Activated naive CD4-positive, alpha-beta T cell treated with anti-CD3 and anti-CD28 coated beads, Interleukin-2, amount 50 U/mL, for 24 hours (primary cell): ENCODE results near the gene EYS.

ENCODE experiments used
- H3K27ac Mint-ChIP-seq: one replicate; pipeline ENCODE4 v1.8.0; 2021; ENCODE audit warnings: mild to moderate bottlenecking, mixed read lengths
- H3K27me3 Mint-ChIP-seq: one replicate; pipeline ENCODE4 v1.8.0; 2021; ENCODE audit warnings: mixed read lengths
- H3K36me3 Mint-ChIP-seq: one replicate; pipeline ENCODE4 v1.8.0; 2021; ENCODE audit warnings: mixed read lengths
- H3K4me1 Mint-ChIP-seq: one replicate; pipeline ENCODE4 v1.8.0; 2021; ENCODE audit warnings: mixed read lengths
- H3K4me3 Mint-ChIP-seq: one replicate; pipeline ENCODE4 v1.8.0; 2021; ENCODE audit warnings: mild to moderate bottlenecking, mixed read lengths
- H3K9me3 Mint-ChIP-seq: one replicate; pipeline ENCODE4 v1.8.0; 2021; ENCODE audit warnings: mixed read lengths

Gene EYS

GRCh38 chr6:64224819-64225218, 1482.2 kb downstream of the EYS start:
- Mint-ChIP-seq H3K36me3 (no peaks in the 10 kb centered on the region), H3K4me1 (no peaks in the 10 kb centered on the region), H3K4me3 (no peak overlapping the region), H3K9me3 (no peaks in the 10 kb centered on the region), H3K27me3 (no peaks in the 10 kb centered on the region), H3K27ac (no peak overlapping the region)

- H3K27ac Mint-ChIP-seq: no peak overlapping the region
- H3K36me3 Mint-ChIP-seq: no peaks in the 10 kb centered on the region
- no peaks in the 10 kb centered on the region for H3K4me1 Mint-ChIP-seq
- H3K27me3 Mint-ChIP-seq: no peaks in the 10 kb centered on the region
- no peak overlapping the region for H3K4me3 Mint-ChIP-seq
- H3K9me3 Mint-ChIP-seq: no peaks in the 10 kb centered on the region
These were observed 1485.2 kb downstream of the EYS start for GRCh38 chr6:64221776-64222175.

DNA sequence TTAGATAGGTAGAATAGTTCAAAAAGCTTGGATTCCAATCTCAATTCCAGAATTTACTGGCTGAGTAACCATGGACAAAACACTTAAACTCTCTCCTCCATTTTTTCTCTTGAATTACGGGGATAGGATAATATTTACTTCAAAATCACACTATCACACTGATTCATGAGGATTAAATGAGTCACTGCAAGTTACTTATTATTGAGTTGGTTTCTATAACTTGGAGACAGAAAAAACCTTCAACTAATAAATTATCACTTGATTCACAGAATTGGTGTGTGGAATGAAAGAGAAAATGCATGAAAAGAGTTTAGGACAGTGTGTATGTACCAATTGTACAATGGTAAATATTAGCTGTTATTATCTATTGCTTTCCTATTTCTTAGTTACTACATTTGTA, 1486.2 kb downstream of the EYS start:
- no peaks in the 10 kb centered on the region for H3K9me3 Mint-ChIP-seq
- no peak overlapping the region for H3K4me3 Mint-ChIP-seq
- no peaks in the 10 kb centered on the region for H3K27me3 Mint-ChIP-seq
- no peaks in the 10 kb centered on the region for H3K36me3 Mint-ChIP-seq
- no peak overlapping the region for H3K27ac Mint-ChIP-seq
- H3K4me1 Mint-ChIP-seq: no peaks in the 10 kb centered on the region

DNA sequence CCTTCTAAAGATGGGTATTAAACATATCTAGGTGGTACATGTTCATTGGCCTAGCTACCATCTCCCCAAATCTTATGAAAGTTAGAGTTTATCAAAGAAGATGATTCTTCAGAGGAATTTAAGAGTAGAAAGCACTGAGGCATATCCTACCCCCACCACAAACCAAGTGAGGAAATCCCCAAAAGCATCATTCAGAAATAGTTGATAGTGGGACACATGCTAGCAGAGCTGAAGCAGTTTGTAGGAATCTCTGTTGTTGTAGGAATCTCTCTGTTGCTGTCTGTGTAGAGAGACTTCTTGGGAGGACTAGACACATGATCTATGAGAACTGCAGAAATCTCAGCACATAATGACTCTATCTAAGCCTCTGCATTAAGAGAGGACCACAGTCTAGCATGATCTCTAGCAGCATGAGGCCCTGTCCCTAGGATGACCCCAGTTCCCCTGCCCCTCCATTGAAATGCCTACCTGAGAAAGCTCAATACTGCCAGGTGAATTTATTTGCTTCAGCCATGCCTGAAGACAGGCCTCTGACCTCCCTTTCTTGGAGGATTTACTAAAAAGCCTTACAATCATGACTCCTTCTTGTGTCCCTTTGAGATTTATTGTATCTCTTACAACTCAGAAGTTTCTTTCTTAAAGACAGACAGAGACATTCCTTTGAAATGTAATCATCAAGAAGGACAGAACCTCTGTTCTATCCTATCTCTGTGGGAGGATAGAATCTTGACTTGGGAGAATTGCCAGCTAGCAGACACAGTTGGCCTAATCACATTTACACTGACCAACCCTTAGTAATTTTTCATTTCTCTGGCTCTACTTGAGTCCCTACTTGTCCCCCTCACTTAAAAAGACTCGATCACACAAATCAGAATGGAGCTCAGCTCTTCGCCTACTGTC, 1489.1 kb downstream of the EYS start:
- Mint-ChIP-seq H3K9me3 (no peaks in the 10 kb centered on the region), H3K36me3 (no peaks in the 10 kb centered on the region), H3K4me3 (no peak overlapping the region), H3K4me1 (no peaks in the 10 kb centered on the region), H3K27me3 (no peaks in the 10 kb centered on the region), H3K27ac (no peak overlapping the region)

DNA sequence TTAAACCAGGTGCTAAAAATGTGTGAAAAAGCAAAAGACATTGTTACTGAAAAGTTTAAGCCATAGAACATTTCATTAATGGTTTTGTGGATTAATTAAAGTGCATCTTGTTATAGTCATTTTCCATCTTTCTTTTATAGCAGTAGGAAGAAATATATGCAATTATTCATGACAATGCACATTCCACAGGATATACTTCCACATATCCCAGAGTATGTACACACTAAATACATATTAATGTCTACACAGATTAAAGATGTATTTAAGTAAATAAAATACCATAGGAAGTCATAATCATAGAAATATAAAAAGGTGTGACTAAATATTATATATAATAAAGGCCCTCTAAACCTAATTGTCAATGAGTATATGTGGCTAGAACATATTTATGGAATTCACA, 1492.7 kb downstream of the EYS start:
- no peak overlapping the region for H3K27ac Mint-ChIP-seq
- no peaks in the 10 kb centered on the region for H3K27me3 Mint-ChIP-seq
- H3K9me3 Mint-ChIP-seq: no peaks in the 10 kb centered on the region
- no peak overlapping the region for H3K4me3 Mint-ChIP-seq
- no peaks in the 10 kb centered on the region for H3K4me1 Mint-ChIP-seq
- H3K36me3 Mint-ChIP-seq: no peaks in the 10 kb centered on the region

DNA sequence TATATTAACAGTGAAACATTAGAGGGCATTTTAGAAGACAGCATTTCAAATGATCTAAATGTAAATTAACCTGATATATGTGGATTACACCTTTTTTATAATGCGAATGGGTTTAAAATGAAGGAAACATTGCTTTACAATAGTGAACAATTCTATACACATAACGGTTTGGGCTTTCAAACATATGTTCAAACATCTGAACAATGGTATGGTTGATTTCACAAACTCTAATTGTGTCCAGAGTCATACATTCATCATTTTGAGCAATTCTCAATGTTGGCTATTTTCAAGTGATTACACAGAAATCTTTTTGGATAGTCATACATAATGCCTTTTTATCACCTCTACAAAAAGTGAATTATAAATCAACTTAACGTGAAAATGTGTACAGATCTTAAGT, 1493.3 kb downstream of the EYS start:
- H3K27ac Mint-ChIP-seq: no peak overlapping the region
- H3K4me1 Mint-ChIP-seq: no peaks in the 10 kb centered on the region
- no peaks in the 10 kb centered on the region for H3K36me3 Mint-ChIP-seq
- no peaks in the 10 kb centered on the region for H3K27me3 Mint-ChIP-seq
- no peak overlapping the region for H3K4me3 Mint-ChIP-seq
- H3K9me3 Mint-ChIP-seq: no peaks in the 10 kb centered on the region

DNA sequence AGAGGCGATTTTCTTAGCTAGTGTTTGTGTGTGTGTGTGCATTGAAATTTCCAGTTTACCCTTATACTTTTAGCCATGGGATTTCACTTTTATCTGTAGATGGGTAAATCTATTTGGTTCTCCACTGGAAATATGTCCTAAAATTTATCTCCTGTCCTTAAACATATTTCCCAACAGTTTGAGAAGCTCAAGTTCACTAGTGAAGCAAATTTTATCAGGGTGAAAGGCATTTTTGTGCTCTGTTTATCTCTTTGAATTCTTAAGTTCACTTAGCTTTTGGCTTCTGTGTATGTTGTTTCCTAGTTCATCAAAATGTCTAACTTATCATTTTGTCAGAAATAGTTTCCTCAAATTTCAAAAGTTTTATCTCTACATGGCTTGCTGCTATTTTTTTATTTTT, 1509.8 kb downstream of the EYS start:
- H3K27me3 Mint-ChIP-seq: no peaks in the 10 kb centered on the region
- peaks cover 9% of the 10 kb centered on the region for H3K9me3 Mint-ChIP-seq
- no peaks in the 10 kb centered on the region for H3K4me1 Mint-ChIP-seq
- H3K27ac Mint-ChIP-seq: no peak overlapping the region
- H3K4me3 Mint-ChIP-seq: no peak overlapping the region
- no peaks in the 10 kb centered on the region for H3K36me3 Mint-ChIP-seq

GRCh38 chr6:64186592-64186991, 1520.4 kb downstream of the EYS start:
- Mint-ChIP-seq H3K27me3 (no peaks in the 10 kb centered on the region), H3K4me3 (no peak overlapping the region), H3K4me1 (no peaks in the 10 kb centered on the region), H3K9me3 (no peaks in the 10 kb centered on the region), H3K27ac (no peak overlapping the region), H3K36me3 (no peaks in the 10 kb centered on the region)

DNA sequence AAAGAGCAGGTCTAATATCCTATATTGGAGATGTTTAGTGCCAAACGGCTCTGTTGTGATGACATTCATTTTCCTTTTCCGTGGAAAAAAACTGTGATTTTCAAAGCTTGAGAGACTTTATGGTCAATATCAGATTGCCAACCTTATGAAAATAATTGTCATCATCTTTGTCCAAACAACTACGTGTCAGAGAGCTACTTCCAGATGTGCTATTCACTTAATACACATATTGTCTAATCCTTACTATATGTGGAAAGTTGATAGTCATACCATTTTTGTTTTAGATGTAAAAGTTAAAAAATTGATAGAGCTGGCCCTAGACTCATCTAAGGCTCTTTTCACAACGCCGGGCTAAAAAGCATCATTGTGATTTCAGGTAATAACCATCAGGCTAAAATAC, 1521.4 kb downstream of the EYS start:
- Mint-ChIP-seq H3K27me3 (no peaks in the 10 kb centered on the region), H3K36me3 (no peaks in the 10 kb centered on the region), H3K4me3 (no peak overlapping the region), H3K4me1 (no peaks in the 10 kb centered on the region), H3K9me3 (no peaks in the 10 kb centered on the region), H3K27ac (no peak overlapping the region)

DNA sequence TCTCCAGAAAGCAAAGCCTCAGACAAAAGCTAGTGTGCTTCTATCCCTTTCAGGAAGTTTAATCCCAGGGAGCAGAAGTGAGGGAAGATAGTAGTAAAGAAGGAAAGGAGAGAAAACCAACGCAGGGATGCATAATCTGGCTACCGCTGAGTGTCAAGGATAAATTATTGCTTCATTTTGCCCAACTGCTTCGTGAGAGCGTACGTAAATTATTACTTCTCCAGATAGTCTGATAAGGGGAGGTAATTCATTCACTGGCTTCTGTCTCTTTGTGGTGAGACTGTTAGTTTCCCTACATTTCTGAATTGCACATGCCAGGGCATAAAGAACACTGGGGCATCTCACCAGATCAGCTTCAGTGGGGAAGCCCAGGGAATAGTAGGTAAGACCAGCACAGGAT, 1531.7 kb downstream of the EYS start:
- Mint-ChIP-seq H3K9me3 (no peaks in the 10 kb centered on the region), H3K27me3 (no peaks in the 10 kb centered on the region), H3K4me3 (no peak overlapping the region), H3K27ac (no peak overlapping the region), H3K4me1 (no peaks in the 10 kb centered on the region), H3K36me3 (no peaks in the 10 kb centered on the region)

DNA sequence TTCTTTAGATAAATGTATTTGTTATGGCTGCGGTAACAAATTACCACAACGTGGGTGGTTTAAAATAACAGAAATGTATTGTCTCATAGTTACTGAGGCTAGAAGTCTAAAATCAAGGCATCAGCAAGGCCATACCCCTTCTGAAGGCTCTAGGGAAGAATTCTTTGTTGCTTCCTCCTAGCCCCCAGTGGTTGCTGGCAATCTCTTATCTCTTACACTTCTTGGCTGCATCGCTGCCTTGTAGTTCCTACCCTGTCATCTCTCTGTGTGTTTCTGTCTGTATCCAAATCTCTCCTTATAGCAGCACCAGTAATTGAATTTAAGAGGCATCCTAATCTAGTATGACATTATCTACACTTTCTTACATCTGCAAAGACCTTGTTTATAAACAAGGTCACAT, 1536.7 kb downstream of the EYS start:
- no peaks in the 10 kb centered on the region for H3K4me1 Mint-ChIP-seq
- H3K9me3 Mint-ChIP-seq: no peaks in the 10 kb centered on the region
- H3K27ac Mint-ChIP-seq: no peak overlapping the region
- H3K4me3 Mint-ChIP-seq: no peak overlapping the region
- H3K27me3 Mint-ChIP-seq: no peaks in the 10 kb centered on the region
- no peaks in the 10 kb centered on the region for H3K36me3 Mint-ChIP-seq

DNA sequence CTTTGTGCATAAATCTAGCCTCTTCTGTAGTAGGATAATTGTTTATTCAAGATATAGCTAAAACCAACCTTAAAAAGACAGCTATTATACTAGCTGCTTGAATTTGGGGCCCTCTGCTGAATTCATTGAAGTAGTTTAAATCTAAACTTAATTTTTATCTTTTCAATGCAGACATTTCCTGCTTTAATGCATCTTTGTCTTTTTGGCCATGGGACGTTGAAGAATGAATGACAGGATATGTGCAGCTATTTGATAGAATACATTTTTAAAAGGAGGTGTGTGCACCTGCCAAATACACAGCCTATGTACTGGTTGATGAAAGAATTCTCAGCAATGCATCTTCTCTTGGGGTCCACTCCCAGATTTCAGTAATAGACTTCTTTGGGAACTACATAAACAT, 1546.5 kb downstream of the EYS start:
- Mint-ChIP-seq H3K27ac (no peak overlapping the region), H3K27me3 (no peaks in the 10 kb centered on the region), H3K36me3 (no peaks in the 10 kb centered on the region), H3K4me3 (no peak overlapping the region), H3K4me1 (no peaks in the 10 kb centered on the region), H3K9me3 (no peaks in the 10 kb centered on the region)

DNA sequence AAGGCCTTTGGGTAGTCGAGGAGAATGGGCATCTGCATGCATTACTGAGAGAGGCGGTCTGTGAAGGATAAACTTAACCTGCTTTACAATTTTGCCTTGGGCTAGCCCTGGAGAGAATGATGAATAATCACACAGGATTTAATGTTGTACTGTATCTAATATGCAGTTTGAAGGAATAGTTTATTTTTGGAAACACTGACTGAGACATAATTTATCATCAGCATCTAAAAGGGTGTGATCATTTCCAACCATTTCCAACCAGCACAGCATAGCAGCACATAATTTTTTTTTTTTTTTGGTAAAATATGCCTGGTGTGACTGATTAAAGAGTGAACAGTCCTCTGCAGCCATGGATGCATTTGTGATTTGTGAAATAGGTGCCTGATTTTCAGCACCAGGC, 1552.0 kb downstream of the EYS start:
- no peaks in the 10 kb centered on the region for H3K9me3 Mint-ChIP-seq
- H3K27me3 Mint-ChIP-seq: no peaks in the 10 kb centered on the region
- H3K4me3 Mint-ChIP-seq: no peak overlapping the region
- no peak overlapping the region for H3K27ac Mint-ChIP-seq
- no peaks in the 10 kb centered on the region for H3K36me3 Mint-ChIP-seq
- no peaks in the 10 kb centered on the region for H3K4me1 Mint-ChIP-seq

GRCh38 chr6:64146876-64147275, 1560.2 kb downstream of the EYS start:
- H3K27ac Mint-ChIP-seq: no peak overlapping the region
- H3K27me3 Mint-ChIP-seq: no peaks in the 10 kb centered on the region
- H3K9me3 Mint-ChIP-seq: no peaks in the 10 kb centered on the region
- H3K36me3 Mint-ChIP-seq: no peaks in the 10 kb centered on the region
- no peaks in the 10 kb centered on the region for H3K4me1 Mint-ChIP-seq
- no peak overlapping the region for H3K4me3 Mint-ChIP-seq

DNA sequence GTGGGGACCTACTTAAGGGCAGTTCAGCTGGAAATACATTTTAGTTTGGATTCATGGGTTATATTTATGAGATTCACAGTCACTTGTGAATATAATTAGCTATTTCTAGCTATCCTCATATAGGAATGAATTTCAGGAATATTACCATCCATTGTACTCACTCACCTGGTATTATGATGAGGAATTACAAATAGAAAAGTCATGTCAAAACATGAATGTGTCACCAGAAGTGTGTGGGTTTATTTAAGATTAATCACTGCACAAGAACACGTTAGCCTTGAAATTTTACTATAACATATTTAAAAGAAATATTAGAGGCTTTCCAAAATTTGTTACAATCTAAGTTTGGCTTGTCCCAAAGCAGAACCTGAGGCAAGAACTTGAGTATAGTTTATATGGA, 1560.9 kb downstream of the EYS start:
- H3K4me1 Mint-ChIP-seq: no peaks in the 10 kb centered on the region
- H3K27ac Mint-ChIP-seq: no peak overlapping the region
- H3K27me3 Mint-ChIP-seq: no peaks in the 10 kb centered on the region
- H3K36me3 Mint-ChIP-seq: no peaks in the 10 kb centered on the region
- no peaks in the 10 kb centered on the region for H3K9me3 Mint-ChIP-seq
- no peak overlapping the region for H3K4me3 Mint-ChIP-seq

DNA sequence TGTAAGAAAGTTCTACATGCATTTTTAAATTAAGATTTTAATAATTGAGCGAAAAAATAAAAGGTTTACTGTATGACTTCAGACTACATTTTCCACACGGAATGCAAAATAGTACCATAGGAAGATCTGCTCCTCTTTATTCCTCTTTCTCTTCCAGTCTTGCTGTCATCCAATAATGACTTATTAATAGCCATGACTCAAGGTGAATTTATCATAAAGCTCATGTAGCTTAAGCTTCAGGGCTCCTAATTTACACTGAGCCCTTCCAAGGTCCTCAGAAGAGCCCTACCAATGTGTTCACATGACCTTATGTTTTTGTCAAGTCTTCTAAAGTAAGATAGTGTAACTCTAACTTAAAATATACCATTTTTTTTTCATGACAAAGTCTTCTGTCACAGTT, 1561.4 kb downstream of the EYS start:
- no peak overlapping the region for H3K4me3 Mint-ChIP-seq
- H3K36me3 Mint-ChIP-seq: no peaks in the 10 kb centered on the region
- no peak overlapping the region for H3K27ac Mint-ChIP-seq
- no peaks in the 10 kb centered on the region for H3K27me3 Mint-ChIP-seq
- no peaks in the 10 kb centered on the region for H3K4me1 Mint-ChIP-seq
- H3K9me3 Mint-ChIP-seq: no peaks in the 10 kb centered on the region

- Mint-ChIP-seq H3K27me3 (no peaks in the 10 kb centered on the region), H3K4me3 (no peak overlapping the region), H3K36me3 (no peaks in the 10 kb centered on the region), H3K9me3 (no peaks in the 10 kb centered on the region), H3K4me1 (no peaks in the 10 kb centered on the region), H3K27ac (no peak overlapping the region)
These were observed 1563.9 kb downstream of the EYS start for GRCh38 chr6:64143101-64143500.
